Osteocyte (in vitro differentiated cells): ENCODE data around the gene ST8SIA6. TPM values are rescaled to one million over a fixed set of nuclear protein-coding genes. Genes with fewer than 3 reads are reported as not detected.

ENCODE experiments used
- DNase-seq: peaks from one replicate; pipeline ENCODE4 v3.0.0; 2021; ENCODE audit warnings: mixed read lengths; ENCODE audit not compliant: unreplicated experiment; ENCODE audit errors: extremely low spot score
- H3K27ac Mint-ChIP-seq: one replicate; pipeline ENCODE4 v1.8.0; 2021; ENCODE audit warnings: mild to moderate bottlenecking, mixed read lengths; ENCODE audit not compliant: unreplicated experiment
- H3K27me3 Mint-ChIP-seq: one replicate; pipeline ENCODE4 v1.8.0; 2021; ENCODE audit warnings: mixed read lengths; ENCODE audit not compliant: unreplicated experiment
- H3K36me3 Mint-ChIP-seq: one replicate; pipeline ENCODE4 v1.8.0; 2021; ENCODE audit warnings: mixed read lengths; ENCODE audit not compliant: unreplicated experiment
- H3K4me1 Mint-ChIP-seq: one replicate; pipeline ENCODE4 v1.8.0; 2021; ENCODE audit warnings: mixed read lengths; ENCODE audit not compliant: unreplicated experiment
- H3K4me3 Mint-ChIP-seq: one replicate; pipeline ENCODE4 v1.8.0; 2021; ENCODE audit warnings: mild to moderate bottlenecking, moderate library complexity, mixed read lengths; ENCODE audit not compliant: unreplicated experiment
- H3K9me3 Mint-ChIP-seq: one replicate; pipeline ENCODE4 v1.8.0; 2021; ENCODE audit warnings: mixed read lengths; ENCODE audit not compliant: unreplicated experiment
- total RNA-seq: library from RNA; stranded (reverse); gene quantifications from 2 replicates; pipeline ENCODE4 v1.2.1, GENCODE V29; 2021
- TF ChIP-seq, protein P1 (sequence below): fragments of 200-600 bp; sonication (generic); IDR thresholded peaks from 2 replicates; pipeline ENCODE4 v1.5.0; 2021; ENCODE audit warnings: antibody characterized with exemption, mild to moderate bottlenecking, moderate library complexity

Gene ST8SIA6
- total RNA-seq, 1 donor from 2014 or later = not detected

DNA sequence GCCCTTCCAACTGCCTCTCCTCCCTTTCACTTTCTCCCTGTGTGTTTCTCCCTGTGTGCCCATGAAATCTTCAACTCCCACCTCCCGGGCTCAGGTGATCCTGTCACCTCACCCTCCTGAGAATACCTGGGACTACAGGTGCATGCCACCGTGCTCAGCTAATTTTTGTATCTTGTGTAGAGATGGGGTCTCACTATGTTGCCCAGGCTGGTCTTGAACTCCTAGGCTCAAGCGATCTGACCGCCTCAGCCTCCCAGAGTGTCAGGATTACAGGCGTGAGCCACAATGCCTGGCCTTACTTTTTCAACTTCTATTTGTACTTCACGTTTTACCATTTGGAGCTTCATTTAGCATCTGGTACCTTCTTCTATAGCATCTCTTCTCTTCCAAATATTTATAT, 24.9 kb downstream of the ST8SIA6 start:
- H3K27ac Mint-ChIP-seq = no peak overlapping the region
- peaks cover 20% of the 10 kb centered on the region for H3K27me3 Mint-ChIP-seq
- no peaks in the 10 kb centered on the region for H3K36me3 Mint-ChIP-seq
- DNase-seq = no peak
- no peaks in the 10 kb centered on the region for H3K9me3 Mint-ChIP-seq
- TF ChIP-seq, protein P1, sequence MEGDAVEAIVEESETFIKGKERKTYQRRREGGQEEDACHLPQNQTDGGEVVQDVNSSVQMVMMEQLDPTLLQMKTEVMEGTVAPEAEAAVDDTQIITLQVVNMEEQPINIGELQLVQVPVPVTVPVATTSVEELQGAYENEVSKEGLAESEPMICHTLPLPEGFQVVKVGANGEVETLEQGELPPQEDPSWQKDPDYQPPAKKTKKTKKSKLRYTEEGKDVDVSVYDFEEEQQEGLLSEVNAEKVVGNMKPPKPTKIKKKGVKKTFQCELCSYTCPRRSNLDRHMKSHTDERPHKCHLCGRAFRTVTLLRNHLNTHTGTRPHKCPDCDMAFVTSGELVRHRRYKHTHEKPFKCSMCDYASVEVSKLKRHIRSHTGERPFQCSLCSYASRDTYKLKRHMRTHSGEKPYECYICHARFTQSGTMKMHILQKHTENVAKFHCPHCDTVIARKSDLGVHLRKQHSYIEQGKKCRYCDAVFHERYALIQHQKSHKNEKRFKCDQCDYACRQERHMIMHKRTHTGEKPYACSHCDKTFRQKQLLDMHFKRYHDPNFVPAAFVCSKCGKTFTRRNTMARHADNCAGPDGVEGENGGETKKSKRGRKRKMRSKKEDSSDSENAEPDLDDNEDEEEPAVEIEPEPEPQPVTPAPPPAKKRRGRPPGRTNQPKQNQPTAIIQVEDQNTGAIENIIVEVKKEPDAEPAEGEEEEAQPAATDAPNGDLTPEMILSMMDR = no peak
- no peak overlapping the region for H3K4me3 Mint-ChIP-seq
- H3K4me1 Mint-ChIP-seq = peaks cover 4% of the 10 kb centered on the region

DNA sequence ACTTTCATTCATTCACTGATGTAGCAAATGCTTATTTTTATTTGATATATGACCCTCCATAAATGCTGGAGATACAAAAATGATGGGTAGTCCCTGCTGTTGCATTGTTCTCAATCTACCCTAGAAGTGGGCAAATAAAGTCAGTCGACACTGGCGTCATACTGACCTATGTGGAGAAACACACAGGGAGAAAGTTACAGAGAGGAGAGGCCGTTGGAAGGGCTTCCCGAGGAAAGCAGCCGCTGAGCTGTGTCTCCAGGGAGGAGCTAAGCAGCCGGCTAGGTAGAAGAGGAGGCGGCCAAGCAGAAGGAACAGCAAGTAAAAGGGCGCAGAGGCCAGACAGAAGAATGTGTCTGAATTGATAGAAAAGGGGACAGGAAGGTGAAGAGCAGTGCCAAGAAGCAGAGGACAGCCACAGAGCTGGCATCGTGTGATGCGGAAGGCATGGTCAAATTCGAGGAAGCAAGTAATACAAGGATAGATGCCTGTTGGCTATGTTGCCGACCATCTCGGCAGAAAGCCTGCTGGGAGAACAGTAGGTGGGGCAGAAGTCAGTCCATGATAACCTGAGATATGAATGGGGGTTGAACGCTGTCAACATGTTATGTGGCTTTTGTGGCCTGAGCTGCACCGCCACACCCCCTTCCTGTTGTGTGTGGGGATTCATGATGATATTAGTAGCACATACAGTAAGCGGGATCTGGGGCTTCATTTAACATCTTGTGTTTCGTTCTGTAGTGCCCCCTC, 25.9 kb downstream of the ST8SIA6 start:
- Mint-ChIP-seq H3K4me1 (peaks cover 4% of the 10 kb centered on the region), H3K27me3 (peaks cover 13% of the 10 kb centered on the region), H3K4me3 (no peak overlapping the region), H3K9me3 (no peaks in the 10 kb centered on the region), H3K36me3 (no peaks in the 10 kb centered on the region), H3K27ac (no peak overlapping the region)
- TF ChIP-seq, protein P1 = no peak
- no peak for DNase-seq

DNA sequence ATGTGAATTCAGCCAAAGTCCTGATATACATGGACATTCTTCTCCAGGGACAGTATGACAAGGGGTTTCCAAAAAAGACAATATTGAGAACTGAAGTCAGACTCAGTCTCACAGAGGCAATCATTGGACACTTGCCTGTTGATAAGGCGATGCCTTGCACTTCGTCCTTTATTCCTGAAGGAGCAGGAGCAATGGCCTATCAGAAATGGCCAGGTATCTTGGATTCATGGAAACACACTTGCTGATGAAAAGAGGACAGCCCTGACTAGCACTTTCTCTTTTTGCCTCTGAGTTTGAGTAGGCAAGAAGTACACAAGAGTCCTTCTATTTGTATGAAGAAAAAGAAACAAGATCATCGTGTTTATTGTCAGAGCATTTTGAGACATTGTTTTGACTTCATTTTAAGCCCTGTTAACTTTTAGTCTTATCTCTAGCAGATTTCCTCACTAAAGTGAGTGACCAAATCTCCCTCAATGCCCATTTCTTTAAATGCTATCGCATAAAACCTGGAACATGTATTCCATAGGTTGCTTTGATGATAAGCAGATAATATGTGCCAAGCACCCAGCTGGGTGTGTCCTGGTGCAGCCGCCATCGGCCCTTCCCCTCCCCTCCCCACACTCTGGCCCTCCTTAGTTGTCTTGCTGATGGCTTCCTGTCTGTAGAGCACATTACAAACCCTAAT, 26.6 kb downstream of the ST8SIA6 start:
- H3K27ac Mint-ChIP-seq = no peak overlapping the region
- H3K27me3 Mint-ChIP-seq = peaks cover 13% of the 10 kb centered on the region
- TF ChIP-seq, protein P1 = no peak
- no peaks in the 10 kb centered on the region for H3K36me3 Mint-ChIP-seq
- H3K9me3 Mint-ChIP-seq = no peaks in the 10 kb centered on the region
- peaks cover 4% of the 10 kb centered on the region for H3K4me1 Mint-ChIP-seq
- H3K4me3 Mint-ChIP-seq = no peak overlapping the region
- no peak for DNase-seq

DNA sequence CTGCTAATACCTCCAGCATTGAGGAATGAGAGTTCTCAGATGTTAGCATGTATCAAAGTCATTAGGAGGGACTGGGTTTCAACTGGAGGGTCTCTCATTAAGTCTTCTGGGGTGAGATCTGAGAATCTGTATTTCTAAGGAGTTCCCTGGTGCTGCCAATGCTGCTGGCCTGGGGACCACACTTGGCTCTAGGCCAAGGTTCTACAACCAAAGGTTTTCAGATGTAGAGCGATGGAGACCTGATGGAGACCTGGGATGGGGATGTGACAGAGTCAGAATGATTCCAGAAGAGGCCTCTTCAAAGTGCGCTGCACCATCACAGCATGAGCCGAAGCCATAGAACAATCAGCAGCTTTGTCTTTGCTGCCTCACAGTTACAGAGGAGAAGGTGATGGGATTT, 27.2 kb downstream of the ST8SIA6 start:
- no peak for DNase-seq
- no peak overlapping the region for H3K4me3 Mint-ChIP-seq
- peaks cover 17% of the 10 kb centered on the region for H3K27me3 Mint-ChIP-seq
- H3K4me1 Mint-ChIP-seq = peaks cover 4% of the 10 kb centered on the region
- no peaks in the 10 kb centered on the region for H3K9me3 Mint-ChIP-seq
- no peaks in the 10 kb centered on the region for H3K36me3 Mint-ChIP-seq
- no peak overlapping the region for H3K27ac Mint-ChIP-seq
- TF ChIP-seq, protein P1 = no peak

DNA sequence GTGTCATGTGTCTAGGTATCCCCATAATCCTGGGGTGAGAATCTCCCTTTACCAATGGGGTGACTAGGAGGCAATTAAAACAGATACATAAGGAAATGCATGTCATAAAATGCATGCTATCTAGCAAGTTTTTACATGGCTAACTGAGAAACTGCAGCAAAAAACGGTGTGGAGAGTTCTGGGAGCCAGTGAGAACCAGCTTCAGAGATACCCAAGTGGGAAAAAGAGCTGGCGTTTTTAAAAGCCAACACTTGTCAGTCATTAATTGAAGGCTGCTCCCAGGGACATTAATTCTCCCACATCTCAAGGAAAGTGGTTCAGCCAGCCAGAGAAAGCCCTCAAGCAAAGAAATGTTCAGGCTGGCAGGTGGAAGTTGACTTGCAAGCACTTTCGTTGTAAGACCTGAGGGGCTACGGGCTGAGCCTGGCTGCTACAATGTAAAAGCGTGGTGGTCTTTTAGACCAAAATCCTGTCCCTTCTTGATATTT, 28.1 kb downstream of the ST8SIA6 start:
- H3K4me1 Mint-ChIP-seq = peaks cover 4% of the 10 kb centered on the region
- H3K36me3 Mint-ChIP-seq = no peaks in the 10 kb centered on the region
- H3K27me3 Mint-ChIP-seq = peaks cover 12% of the 10 kb centered on the region
- TF ChIP-seq, protein P1 = no peak
- no peak overlapping the region for H3K27ac Mint-ChIP-seq
- DNase-seq = no peak
- H3K9me3 Mint-ChIP-seq = no peaks in the 10 kb centered on the region
- H3K4me3 Mint-ChIP-seq = no peak overlapping the region
